Panc1 (cell line): ENCODE measurements around the gene CEP57.

Experiments used
- POLR2AphosphoS5 ChIP-seq: IDR thresholded peaks from 2 replicates; pipeline ENCODE4 v1.6.1; 2012; ENCODE audit warnings: mild to moderate bottlenecking, low read depth, low read length, moderate library complexity
- REST ChIP-seq, 2 experiments: IDR thresholded peaks; 2 replicates each; pipeline ENCODE4 v1.6.1; 2011 to 2012; ENCODE audit warnings: low read depth in 2 of 2, control low read depth in 1 of 2, low read length in 1 of 2, mild to moderate bottlenecking in 1 of 2, moderate library complexity in 1 of 2; ENCODE audit not compliant: insufficient read depth in 1 of 2
- TF ChIP-seq, protein P1 (sequence below): fragments of 450-650 bp; IDR thresholded peaks from 2 replicates; pipeline ENCODE4 v1.5.1; 2017; ENCODE audit warnings: mild to moderate bottlenecking

DNA sequence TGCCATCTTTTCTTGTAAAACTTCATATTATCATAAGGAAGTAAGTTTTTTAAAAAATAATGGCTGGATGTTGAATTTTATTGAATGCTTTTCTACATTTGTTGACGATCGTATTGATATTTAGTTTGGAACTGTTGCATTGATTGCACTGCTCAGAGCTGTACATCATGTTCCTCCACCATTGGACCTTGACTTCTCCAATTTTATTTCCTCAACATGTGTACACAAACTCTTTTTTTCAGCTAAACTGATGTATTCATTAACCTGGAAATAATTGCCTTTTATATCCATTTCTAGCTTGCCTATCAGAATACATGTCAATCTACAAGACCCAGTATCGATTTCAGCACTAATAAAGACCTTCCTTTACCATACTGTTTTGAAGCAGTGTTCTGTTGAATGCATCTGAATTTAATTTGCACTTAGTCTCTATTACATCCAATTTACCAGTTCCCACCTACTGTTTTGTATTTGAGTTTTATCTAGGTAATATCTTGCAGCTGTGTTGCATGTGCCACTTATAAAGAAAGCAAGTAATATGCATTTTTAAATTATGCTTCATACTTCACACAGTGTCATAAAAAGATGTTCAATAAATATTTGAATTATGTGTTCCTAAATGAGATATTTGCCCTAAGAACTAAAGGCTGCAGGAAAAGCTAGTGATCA is 5.5 kb downstream of the CEP57 start:
- TF ChIP-seq, protein P1, sequence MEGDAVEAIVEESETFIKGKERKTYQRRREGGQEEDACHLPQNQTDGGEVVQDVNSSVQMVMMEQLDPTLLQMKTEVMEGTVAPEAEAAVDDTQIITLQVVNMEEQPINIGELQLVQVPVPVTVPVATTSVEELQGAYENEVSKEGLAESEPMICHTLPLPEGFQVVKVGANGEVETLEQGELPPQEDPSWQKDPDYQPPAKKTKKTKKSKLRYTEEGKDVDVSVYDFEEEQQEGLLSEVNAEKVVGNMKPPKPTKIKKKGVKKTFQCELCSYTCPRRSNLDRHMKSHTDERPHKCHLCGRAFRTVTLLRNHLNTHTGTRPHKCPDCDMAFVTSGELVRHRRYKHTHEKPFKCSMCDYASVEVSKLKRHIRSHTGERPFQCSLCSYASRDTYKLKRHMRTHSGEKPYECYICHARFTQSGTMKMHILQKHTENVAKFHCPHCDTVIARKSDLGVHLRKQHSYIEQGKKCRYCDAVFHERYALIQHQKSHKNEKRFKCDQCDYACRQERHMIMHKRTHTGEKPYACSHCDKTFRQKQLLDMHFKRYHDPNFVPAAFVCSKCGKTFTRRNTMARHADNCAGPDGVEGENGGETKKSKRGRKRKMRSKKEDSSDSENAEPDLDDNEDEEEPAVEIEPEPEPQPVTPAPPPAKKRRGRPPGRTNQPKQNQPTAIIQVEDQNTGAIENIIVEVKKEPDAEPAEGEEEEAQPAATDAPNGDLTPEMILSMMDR = no peak
- TF ChIP-seq REST (IDR thresholded peaks at IDR 0.05; ENCODE audit: insufficient read depth in 1 of 2, low read depth in 2 of 2, low read length in 1 of 2) = no peak
- no peak for TF ChIP-seq POLR2AphosphoS5
